Measurements from ENCODE around the gene MTHFD1.

GRCh38 chr14:64465831-64466554 lies 77.8 kb downstream of the MTHFD1 start:
- TF ChIP-seq POLR2A (IDR thresholded peaks at IDR 0.05), result no peak
- TF ChIP-seq, protein P1, sequence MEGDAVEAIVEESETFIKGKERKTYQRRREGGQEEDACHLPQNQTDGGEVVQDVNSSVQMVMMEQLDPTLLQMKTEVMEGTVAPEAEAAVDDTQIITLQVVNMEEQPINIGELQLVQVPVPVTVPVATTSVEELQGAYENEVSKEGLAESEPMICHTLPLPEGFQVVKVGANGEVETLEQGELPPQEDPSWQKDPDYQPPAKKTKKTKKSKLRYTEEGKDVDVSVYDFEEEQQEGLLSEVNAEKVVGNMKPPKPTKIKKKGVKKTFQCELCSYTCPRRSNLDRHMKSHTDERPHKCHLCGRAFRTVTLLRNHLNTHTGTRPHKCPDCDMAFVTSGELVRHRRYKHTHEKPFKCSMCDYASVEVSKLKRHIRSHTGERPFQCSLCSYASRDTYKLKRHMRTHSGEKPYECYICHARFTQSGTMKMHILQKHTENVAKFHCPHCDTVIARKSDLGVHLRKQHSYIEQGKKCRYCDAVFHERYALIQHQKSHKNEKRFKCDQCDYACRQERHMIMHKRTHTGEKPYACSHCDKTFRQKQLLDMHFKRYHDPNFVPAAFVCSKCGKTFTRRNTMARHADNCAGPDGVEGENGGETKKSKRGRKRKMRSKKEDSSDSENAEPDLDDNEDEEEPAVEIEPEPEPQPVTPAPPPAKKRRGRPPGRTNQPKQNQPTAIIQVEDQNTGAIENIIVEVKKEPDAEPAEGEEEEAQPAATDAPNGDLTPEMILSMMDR (IDR thresholded peaks at IDR 0.05), result no peak

Measured in testis (tissue), 2 donors.